Measurements from ENCODE around the gene ULK1.

ULK1 gene

GRCh38 chr12:131892711-131893604 is 1.5 kb upstream of the ULK1 start:
- TF ChIP-seq, protein P1, sequence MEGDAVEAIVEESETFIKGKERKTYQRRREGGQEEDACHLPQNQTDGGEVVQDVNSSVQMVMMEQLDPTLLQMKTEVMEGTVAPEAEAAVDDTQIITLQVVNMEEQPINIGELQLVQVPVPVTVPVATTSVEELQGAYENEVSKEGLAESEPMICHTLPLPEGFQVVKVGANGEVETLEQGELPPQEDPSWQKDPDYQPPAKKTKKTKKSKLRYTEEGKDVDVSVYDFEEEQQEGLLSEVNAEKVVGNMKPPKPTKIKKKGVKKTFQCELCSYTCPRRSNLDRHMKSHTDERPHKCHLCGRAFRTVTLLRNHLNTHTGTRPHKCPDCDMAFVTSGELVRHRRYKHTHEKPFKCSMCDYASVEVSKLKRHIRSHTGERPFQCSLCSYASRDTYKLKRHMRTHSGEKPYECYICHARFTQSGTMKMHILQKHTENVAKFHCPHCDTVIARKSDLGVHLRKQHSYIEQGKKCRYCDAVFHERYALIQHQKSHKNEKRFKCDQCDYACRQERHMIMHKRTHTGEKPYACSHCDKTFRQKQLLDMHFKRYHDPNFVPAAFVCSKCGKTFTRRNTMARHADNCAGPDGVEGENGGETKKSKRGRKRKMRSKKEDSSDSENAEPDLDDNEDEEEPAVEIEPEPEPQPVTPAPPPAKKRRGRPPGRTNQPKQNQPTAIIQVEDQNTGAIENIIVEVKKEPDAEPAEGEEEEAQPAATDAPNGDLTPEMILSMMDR (IDR thresholded peaks at IDR 0.05; ENCODE audit: poor library complexity, severe bottlenecking) = no peak
- no peaks in the 10 kb centered on the region for H3K27me3 ChIP-seq (ENCODE audit: insufficient read depth, poor library complexity, severe bottlenecking)
- DNase-seq (ENCODE audit: low spot score) = no peak
- no peaks in the 10 kb centered on the region for H3K9me3 ChIP-seq (ENCODE audit: severe bottlenecking)
- H3K4me1 ChIP-seq (ENCODE audit: insufficient read depth, poor library complexity, severe bottlenecking) = peaks cover 2% of the 10 kb centered on the region
- H3K27ac ChIP-seq (ENCODE audit: poor library complexity, severe bottlenecking) = no peak overlapping the region
- no peak overlapping the region for H3K4me3 ChIP-seq (ENCODE audit: severe bottlenecking)
- H3K36me3 ChIP-seq (ENCODE audit: low read depth) = peaks cover 8% of the 10 kb centered on the region; the same call in 1 of the 2 replicates
- no peak for ATAC-seq (ENCODE audit: low read depth)

DNA sequence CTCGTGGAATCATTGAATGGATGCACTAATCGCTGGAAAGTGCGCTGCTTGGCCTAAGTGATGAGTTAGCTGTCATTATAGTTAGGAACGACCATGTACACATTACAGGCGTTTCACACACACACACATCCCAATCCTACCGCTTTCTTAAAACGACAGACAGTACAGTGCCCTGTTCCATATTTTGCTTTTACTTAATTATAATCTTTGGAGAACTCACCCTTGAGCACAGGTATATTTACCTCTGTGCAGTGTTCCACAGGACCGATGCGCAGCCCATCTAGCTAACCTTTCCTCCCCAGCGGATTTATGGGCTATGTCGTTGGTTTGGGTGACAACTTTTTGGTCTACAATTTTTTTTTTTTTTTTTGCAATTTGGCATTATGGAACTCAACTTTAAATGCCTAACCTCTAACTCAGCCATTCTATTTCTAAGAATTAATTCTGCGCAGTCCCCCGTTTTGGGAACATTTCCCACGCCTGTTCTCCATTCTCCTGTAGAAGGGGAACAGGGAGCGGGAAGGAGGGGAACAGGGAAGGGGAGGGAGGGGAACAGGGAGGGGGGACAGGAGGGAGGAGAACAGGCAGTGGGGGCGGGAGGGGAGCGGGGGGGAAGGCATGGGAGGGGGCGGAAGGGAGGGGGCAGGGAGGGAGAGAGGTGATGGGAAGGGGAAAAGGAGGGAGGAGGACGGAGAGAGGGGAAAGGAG is 663 bp upstream of the ULK1 start:
- no peak for DNase-seq (ENCODE audit: low spot score)
- H3K27me3 ChIP-seq (ENCODE audit: insufficient read depth, poor library complexity, severe bottlenecking) = no peaks in the 10 kb centered on the region
- TF ChIP-seq, protein P1 (IDR thresholded peaks at IDR 0.05; ENCODE audit: poor library complexity, severe bottlenecking) = no peak
- no peak for ATAC-seq (ENCODE audit: low read depth)
- no peaks in the 10 kb centered on the region for H3K9me3 ChIP-seq (ENCODE audit: severe bottlenecking)
- no peak overlapping the region for H3K27ac ChIP-seq (ENCODE audit: poor library complexity, severe bottlenecking)
- no peak overlapping the region for H3K4me3 ChIP-seq (ENCODE audit: severe bottlenecking)
- H3K36me3 ChIP-seq (ENCODE audit: low read depth) = peaks cover 8% of the 10 kb centered on the region; the same call in 1 of the 2 replicates
- peaks cover 2% of the 10 kb centered on the region for H3K4me1 ChIP-seq (ENCODE audit: insufficient read depth, poor library complexity, severe bottlenecking)

DNA sequence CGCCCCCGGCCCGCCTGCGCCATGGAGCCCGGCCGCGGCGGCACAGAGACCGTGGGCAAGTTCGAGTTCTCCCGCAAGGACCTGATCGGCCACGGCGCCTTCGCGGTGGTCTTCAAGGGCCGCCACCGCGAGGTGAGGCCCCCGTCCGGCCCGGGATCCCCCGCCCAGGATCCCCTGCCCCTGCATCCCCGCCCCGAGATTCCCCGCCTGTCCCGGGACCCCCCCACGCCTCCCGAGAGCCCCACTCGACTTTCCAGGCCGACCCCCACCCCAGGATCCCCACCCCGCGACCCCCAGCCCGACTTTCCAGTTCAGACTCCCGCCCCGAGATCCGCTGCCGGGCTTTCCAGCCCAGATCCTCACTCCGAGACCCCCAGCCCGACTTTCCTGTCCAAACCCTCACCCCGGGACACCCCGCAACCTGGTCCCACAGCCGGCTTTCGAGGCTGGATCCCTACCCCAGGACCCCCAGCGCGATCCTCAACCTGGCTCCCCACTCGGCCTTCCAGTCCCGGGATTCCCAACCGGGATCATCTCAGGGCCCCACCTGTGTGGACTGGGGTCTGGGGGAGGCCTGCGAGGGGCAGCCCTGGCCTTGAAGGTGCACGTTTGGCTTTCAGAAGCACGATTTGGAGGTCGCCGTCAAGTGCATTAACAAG is 688 bp downstream of the ULK1 start:
- Histone ChIP-seq H3K27ac (ENCODE audit: poor library complexity, severe bottlenecking) (peak overlapping the region; percentile 45), H3K4me1 (ENCODE audit: insufficient read depth, poor library complexity, severe bottlenecking) (peaks cover 3% of the 10 kb centered on the region), H3K36me3 (ENCODE audit: low read depth) (peaks cover 8% of the 10 kb centered on the region; the same call in 1 of the 2 replicates), H3K27me3 (ENCODE audit: insufficient read depth, poor library complexity, severe bottlenecking) (no peaks in the 10 kb centered on the region), H3K9me3 (ENCODE audit: severe bottlenecking) (no peaks in the 10 kb centered on the region), H3K4me3 (ENCODE audit: severe bottlenecking) (peak overlapping the region; percentile 76)
- DNase-seq (ENCODE audit: low spot score) (no peak), ATAC-seq (ENCODE audit: low read depth) (no peak)
- TF ChIP-seq, protein P1 (IDR thresholded peaks at IDR 0.05; ENCODE audit: poor library complexity, severe bottlenecking) = no peak

DNA sequence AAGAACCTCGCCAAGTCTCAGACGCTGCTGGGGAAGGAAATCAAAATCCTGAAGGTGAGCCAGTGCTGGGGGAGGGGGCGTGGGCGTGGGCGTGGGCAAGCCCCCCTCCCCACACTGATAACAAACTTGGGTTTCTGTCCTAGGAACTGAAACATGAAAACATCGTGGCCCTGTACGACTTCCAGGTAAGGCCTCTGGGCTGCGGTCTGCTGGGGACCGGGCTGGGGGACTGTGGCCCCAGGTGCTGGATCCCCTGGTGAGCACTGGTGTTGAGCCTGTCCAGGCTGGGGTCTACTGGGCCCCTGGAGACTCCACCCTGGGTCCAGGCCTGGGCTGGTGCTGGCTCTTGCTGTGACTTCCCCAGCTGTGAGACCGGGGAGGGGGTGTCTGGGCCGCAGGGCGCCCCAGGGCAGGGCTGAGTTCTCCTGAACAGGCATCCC is 1.2 kb downstream of the ULK1 start:
- Histone ChIP-seq H3K4me1 (ENCODE audit: insufficient read depth, poor library complexity, severe bottlenecking) (peaks cover 8% of the 10 kb centered on the region), H3K36me3 (ENCODE audit: low read depth) (peaks cover 8% of the 10 kb centered on the region; the same call in 1 of the 2 replicates), H3K9me3 (ENCODE audit: severe bottlenecking) (no peaks in the 10 kb centered on the region), H3K27me3 (ENCODE audit: insufficient read depth, poor library complexity, severe bottlenecking) (no peaks in the 10 kb centered on the region), H3K27ac (ENCODE audit: poor library complexity, severe bottlenecking) (peak overlapping the region; percentile 45), H3K4me3 (ENCODE audit: severe bottlenecking) (peak overlapping the region; percentile 76)
- ATAC-seq (ENCODE audit: low read depth) (peak; percentile 9; the same call in 1 of the 3 replicates), DNase-seq (ENCODE audit: low spot score) (no peak)
- TF ChIP-seq, protein P1 (IDR thresholded peaks at IDR 0.05; ENCODE audit: poor library complexity, severe bottlenecking) = no peak
